T follicular helper cell (primary cell): ENCODE data around the gene IGSF3.

ENCODE experiments used
- DNase-seq: peaks from one replicate; pipeline ENCODE4 v3.0.0-alpha.2; 2020; ENCODE audit warnings: low read depth

The IGSF3 gene

DNA sequence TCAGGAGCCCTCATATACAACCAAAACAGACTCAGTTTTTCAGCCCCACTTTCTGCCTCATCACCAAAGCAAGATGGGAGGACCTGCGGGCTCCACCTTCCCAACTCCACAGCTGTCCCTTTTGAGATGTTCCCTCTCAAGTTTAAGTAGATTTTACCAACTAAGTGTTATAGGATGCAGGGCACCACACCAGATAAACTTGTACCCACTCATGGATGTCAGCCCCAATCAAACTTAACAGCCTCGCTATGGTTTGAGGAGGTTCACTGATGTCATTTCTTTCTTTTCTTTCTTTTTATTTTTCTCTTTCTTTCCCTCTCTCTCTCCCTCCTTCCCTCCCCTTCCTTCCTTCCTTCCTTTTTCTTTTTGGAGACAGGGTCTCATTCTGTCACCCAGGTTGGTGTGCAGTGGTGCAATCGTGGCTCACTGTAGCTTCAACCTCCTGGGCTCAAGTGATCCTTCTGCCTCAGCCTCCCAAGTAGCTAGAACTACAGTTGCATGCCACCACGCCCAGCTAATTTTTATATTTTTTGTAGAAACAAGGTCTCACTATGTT is 110.1 kb downstream of the IGSF3 start:
- DNase-seq: no peak

DNA sequence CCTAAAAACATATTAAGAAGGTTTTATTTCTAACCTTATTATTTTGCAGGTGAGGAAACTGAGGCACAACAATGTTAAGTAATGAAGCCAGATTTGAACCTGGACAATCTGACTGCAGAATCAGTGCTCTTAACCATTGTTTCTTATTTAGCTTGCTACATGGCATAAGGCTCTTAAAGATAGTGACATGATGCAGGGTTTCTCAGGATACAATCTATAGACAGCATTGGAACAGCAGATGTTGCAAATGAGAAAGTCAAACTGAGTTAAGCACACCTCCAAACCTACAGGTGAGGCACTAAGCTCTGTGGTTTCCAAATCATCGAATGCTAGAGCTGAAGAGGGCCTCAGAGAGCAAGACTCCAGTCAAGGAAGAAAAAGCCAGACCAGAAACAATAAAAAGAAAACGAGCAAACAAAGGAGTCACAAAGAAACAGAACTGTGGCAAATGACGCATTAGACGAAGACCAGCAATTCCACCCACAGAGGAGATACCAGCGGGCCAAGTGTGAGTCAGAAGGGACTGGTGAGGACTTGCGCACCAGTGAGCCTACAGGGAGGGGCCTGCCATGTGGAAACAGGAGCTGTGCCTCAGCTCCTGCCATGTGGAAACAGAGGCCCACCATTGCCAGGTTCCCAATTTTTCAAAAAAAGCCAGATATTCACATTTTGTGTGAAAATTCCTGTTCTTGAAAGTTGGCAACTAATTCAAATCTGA is 111.1 kb downstream of the IGSF3 start:
- DNase-seq: peak; percentile 45

DNA sequence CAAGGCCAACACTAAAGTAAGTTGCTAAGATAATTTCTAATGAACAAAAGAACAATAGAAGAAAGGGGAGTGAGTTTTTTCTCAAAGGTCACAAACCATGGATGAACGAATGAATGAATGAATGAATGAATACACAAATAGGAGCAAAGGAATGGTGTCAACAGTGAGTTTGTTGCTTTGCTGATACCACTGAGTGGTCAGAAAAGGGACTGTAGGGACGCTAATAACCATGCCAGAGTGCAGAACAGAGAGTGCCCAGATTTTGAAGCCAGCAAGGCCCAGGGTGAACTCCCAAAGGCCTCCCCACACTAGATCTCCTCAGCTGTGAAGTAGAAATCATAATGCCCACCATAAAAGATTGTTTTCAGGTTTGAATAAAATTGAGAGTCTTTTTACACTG is 112.6 kb downstream of the IGSF3 start:
- no peak for DNase-seq

DNA sequence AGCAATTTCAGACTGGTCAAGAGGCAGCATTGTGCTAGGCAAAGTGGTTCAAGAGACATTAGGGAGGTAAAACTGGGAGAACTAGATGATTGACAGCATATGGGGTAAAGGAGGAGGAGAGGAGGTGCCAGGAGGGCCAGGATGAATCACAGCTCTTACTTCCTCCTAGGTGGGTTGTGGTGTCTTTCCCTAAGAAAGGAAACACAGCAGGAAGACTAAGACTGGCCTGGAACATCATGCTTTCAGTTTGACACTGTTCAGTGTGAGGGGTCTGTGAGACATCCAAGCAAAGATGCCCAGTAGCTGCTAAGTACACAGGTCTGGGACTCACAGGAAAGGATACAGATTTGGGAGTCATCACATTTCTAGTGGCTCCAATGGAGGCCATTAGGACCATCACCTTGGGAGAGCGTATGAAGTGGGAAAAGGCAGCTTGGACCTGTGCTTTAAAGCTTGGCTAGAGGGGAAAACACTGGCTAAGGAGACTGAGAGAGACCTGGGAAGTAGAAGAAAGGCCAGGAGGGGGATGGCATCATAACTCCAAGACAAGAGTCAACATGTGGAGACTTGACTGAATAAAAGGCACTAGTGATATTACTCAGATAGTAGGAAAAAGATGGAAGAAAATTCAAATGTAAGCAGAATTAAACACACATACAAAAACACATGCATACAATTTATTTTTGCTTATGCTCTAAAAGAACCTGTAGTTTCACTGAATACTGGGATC is 114.0 kb downstream of the IGSF3 start:
- no peak for DNase-seq

DNA sequence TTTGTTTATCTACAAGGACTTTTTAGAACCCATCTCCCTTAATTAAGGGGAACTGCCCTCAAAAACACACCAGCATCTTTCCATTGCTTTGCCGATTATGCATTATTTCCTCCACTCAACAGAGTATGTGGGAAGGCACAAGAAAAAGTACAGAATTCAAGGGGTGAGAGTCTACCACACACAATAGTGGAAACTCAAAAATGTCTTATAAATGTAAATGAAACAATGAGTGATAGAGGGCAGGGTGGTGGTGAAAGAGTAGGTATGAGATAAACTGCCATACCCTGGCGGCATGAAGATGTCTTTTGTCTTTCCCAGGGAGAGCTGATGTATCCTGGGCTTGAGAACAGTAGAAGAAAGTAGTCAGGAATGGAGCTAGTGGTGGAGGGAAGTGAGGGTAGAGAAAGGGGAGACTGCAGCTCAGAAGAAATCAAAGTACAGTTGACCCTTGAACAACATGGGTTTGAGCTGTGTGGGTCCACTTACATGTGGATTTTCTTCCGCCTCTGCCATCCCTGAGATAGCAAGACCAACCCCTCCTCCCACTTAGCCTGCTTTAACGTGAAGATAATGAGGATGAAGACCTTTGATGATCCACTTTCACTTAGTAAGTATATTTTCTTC is 121.1 kb downstream of the IGSF3 start:
- DNase-seq: no peak

DNA sequence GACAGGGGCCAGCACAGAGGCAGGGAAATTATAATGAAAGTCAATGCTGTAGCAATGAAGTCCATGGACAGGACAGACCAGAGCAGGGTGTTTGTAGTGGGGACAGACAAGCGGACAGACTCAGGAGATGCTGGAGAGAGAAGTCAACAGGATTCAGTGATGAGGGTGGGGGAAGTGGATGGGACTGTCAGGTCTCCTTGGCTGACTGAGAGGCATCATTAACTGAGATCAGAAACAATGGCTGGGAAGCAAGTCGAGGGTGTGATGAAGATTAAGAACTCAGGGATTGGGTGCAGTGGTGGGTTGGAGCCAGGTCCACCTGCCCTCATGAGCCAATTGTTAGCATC is 122.2 kb downstream of the IGSF3 start:
- DNase-seq: no peak

DNA sequence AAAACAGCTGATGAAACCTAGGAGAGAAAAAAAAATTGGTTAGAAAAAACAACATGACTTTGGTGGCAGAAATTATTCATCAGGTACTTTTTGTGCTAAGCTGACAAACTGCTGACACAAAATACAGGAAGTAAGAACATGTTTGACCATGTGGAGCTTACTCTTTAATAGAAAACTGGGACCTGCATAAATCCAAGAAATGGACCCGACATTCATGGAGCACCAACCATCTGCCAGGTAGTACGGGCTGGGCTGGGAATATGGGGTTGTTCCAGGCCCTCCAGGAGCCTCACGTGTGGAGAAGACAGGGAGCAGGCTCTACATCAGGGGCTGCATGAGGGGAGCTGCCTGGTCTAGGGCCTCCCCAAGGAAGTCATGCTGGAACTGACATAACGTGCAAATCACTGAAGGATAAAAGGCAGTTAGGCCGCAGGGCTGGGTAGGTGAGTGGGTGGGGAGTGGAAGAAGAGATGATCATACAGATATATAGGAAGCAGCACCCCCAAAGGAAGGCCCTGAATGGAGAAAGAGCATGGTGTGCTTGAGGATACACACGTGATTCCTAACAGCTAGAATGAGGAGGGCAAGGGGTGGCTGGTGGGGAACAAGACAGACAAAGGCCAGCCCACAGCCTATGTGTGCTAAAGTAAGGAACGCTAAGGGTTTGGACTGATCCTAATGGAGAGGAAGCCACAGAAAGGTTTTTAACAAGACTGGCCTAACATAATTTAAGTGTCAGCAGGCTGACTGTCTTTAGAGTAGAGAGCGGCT is 122.8 kb downstream of the IGSF3 start:
- no peak for DNase-seq

DNA sequence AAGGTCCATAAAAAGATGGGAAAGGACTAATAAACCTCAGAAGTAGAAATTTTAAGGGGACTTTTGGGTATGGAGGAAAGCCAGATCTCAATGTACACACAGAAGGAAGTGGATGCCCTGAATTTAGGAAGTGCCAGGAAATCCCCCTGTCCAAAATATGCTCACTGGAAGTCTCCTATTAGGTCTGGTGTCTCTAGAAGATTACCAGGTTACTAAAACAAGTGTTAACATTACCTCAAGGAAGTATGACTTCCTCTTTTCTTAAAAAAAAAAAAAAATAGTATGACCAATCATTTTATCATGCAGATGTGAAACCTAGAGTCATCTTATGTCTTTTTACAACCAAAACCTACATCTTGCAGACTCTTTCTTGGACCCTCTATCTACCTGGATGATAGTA is 127.4 kb downstream of the IGSF3 start:
- no peak for DNase-seq

DNA sequence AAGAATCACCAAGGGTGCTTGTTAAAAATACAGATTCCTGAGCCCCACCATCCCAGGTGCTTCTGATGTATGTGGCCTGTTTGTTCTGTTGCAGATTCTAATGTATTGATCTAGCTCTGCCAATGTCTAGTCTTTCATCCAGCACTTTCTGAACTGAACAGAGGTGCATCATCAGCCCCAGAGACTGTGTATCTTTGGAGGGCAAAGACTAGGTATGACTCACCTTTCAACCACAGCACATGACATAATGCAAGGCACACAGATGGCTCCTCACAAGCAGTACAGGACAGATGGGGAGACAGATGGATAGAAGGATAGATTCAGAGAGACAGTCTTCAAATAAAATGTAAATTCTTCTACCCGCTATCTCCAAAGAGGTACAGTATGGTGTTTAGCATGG is 129.0 kb downstream of the IGSF3 start:
- DNase-seq: no peak

DNA sequence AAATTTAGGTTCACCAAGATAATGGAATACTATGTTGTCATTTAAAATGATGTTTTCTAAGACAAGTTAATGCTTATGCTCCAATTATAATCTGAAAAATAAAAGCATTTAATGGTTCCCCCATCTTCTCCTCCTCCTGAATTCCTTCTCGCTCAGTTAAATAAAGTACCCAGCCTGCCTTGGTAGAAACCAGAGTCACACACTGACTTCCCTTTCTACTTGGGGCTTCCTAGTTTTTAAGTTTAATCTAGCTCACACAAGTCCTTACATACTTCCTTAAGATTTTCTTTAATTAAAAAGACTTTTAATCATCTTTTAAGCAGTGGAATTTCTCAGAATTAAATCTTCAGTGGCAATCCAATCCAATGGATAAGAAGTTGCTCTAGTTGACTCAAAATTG is 129.6 kb downstream of the IGSF3 start:
- DNase-seq: no peak

DNA sequence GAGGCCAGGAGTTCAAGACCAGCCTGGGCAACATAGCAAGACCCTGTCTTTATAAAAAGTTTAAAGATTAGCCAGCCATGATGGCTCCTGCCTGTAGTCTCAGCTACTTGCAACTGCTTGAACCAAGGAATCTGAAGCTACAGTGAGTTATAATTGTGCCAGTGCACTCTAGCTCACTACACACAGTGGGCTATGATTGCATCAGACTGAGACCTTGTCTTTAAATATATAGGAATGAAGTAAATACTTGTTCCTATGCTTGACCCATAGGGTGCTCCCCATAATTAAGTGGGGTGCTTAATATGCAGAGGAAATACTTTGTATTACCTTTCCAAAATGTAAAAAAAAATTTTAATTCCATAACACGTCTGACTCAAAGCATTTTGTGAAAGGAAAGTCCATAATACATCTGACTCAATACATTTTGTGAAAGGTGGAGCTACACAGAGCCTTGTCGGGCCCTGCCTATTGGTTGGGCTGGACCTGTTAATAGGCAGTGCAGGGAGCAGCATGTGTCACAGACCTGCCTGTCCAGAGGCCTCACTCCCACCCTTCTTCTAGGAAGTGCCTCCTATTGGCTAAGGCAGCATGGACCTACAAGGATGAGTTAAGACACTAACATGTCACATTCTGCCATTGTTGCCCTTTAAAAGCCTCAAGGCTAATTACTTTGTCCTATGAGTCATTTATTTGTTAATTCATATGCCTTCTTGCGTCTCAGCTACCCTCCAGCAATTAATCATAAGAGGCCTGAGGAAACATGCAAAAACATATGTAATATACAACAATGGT is 130.3 kb downstream of the IGSF3 start:
- no peak for DNase-seq

DNA sequence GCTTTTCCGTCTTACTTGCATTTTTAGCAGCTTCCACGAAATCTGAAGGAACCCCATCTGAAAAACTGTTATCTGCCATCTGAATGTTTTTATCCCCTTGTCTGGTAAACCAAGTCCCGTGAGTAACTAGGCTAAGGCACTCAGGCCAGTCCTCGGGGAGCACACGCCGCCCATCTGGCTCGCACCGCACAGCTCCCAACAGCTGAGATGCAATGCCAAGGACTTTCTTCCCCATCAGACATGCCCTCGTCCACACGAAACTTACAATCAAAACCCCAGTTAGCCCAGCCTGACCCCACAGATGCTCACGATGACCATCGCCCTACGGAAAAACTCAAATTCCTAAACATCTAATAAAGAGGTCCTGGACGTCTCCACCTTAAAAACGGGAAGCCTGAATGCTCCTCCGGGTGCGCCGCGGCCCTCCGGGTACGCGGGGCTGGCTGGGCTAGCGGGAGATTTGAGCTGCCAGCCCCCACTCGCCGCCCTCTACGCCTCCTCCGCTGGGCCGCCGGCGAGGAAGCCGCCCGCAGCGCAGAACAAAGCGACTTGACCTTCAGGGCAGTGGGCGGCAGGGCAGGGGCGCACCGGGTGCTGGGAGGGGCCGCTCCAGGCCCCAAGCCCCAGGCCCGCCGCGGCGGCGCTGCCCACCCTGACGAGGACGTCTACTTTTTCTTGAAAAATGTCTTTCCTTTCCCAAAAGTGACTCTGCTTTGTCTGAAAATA is 133.4 kb downstream of the IGSF3 start:
- DNase-seq: no peak

DNA sequence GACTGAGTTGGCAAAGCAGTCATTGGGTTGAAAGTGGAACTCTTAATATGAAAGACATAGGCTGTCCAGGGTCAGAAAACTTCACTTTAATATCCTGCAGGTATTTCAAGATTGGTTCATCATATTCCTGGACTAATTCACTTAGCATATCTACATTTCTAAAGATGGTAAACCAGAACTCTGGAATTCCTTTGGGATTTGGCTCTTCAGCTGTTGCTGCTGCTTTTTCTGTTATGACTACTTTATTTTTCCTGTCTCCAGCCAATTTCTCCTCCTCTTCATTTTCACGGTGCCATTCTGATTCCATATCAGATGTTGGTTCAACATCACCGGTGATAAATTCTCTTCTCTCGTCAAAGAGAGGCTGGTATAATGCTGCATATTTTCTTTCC is 134.1 kb downstream of the IGSF3 start:
- DNase-seq: no peak

DNA sequence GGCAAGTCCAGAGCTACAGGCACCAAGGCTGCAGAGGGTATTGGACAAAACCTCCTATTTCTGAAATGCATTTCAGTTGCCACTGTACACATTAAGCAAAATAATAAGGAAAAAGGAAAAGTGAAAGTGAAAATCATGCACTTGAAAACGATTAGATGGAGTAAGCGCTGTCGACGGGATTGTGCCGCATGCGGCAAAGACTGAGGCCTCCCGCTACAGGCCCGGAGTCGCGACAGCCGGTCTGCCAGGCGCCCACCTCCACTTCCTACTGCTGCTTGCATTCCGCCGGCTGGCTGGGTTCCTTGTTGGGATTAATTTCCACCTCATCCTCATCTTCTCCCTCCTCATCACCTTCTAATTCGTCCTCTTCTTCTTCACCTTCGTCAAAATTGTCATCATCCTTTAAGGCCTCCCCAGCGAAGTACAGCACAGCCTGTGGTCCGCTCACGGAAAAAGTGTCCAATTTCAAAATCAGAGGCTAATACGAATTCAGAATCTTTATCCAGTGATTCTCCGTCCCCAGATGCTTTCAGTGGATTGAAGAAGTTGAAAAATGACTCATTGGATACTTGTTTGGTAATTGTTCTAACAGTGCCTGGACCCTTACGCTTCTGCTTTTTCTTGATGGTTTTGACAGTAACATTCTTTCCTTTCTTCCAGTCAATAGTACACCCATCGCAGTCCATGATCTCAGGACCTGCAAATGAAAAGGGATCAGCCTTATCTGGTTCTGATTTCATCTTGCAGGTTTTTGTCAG is 134.7 kb downstream of the IGSF3 start:
- DNase-seq: no peak

DNA sequence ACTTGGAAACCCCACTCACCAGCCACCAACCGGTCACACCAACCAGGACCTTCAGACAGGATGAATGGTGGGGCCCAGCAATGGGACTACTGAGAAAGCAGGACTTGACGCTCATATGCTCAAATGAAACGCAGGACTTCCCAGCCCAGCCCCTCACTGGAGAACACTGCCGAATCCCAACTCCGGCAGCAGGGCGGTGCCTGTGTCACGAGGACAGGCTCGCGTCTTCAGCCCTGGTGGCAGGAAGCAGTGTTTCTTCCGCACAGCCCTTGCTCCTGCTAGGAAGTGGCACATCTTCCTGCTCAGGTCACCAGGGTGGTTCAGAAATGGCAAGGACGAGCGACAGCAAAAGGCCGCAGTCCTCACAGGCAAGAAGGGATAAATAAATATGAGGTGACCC is 135.6 kb downstream of the IGSF3 start:
- no peak for DNase-seq

DNA sequence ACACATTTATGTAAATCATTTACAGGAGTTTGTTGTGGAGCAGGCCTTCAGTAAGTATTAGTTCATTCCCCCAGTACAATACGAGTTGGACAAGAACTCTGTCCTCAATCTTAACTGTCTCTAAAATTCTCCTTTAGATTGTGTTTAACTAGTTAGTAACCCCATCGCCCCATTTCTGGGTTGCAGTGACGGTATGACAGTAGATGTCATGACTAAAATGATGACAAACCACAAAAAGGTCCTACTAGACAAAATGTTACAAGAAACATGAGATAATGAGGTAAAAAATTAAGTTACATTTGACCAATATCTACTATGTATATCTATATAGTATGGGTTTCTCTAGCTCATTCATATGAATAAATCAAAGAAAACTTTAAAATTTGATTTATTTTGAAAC is 137.9 kb downstream of the IGSF3 start:
- no peak for DNase-seq

DNA sequence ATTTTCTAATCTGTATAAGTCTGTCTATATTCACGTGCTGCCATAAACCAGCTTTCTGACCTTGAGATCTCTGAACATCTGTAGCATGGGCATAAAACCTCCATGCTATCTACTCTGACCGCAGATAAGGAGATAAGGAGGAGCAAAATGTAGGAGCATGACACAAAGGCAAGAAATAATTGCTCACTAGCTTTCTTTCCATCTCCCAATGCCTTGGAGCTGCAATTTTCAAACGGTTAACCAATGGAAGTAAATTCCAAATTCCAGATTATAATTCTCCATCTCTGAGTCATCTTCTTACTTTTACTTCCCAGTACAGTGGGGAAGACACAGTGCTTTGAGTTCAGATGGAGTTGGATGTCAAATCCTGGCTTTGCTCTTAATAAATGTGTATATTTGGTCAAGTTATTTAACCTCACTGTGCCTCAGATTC is 138.3 kb downstream of the IGSF3 start:
- no peak for DNase-seq

DNA sequence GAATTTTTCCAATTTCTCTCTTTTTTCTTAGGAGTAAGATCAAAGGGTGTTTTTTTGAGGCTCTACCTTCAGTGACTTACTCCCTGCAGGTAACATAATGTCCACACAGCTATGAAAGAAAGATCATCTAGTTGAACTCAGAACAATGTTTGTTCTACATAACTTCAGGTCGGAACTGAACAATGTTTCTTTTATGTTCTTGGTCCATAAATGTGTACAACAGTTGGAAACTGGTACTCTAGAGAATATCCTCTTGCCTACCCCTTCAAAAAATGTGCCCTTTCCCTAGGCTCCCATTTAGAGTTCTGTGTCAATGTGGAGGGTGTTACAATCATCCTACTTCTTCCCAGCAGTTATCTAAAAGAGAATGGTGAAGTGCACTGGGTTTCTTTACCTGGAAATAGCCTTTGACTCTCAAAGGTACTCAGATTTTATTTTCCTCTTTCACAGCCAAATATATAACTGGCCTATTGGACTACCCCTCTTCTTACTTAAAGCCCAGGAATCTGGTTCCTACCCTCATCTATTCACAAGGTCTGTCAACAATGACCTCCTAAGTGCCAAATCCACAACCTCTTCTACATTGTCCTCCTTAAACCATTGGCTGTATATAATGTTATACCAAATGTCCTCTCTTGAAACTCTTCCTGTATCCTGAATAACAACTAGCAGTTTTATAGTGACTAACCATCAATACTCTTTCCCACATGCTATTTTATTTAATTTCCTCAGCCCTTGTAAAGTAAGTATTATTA is 139.0 kb downstream of the IGSF3 start:
- no peak for DNase-seq

DNA sequence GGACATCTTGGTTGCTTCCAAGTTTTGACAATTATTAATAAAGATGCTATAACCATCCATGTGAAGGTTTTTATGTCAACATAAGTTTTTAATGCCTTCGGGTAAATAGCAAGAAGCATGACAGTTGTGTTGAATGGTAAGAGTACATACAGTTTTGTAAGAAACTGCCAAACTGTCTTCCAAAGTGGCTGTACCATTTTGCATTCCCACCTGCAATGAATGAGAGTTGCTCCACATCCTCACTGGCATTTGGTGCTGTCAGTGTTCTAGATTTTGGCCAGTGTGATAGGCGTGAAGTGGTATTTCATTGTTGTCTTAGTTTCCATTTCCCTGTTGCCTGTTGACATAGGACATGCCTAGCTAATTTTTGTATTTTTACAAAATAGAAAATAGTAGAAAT is 142.1 kb downstream of the IGSF3 start:
- no peak for DNase-seq
